Activated naive CD4-positive, alpha-beta T cell treated with anti-CD3 and anti-CD28 coated beads, Interleukin-2, amount 10 ng/mL, durations not matched to agents 7 days and 5 days (primary cell): ENCODE measurements around the gene ERBB2.
A peak's percentile ranks its signal among the peaks of the same experiment; 100 is the strongest.
"Not testable (repeated sequence)": the region's sequence is repeated elsewhere in the genome, so short reads cannot be mapped to it uniquely, and the experiment has no call there.

ENCODE experiments used
- CTCF ChIA-PET: fragments of 350-600 bp; sonication (Branson Sonifier 250); formaldehyde crosslinking; loops from one replicate; lab custom pipeline; 2021; ENCODE audit warnings: antibody characterized with exemption; lab: Charles Lee
- DNase-seq: peaks from one replicate; pipeline ENCODE4 v3.0.0-alpha.2; 2020
- H3K27ac Mint-ChIP-seq: one replicate; pipeline ENCODE4 v1.8.0; 2021; ENCODE audit warnings: mild to moderate bottlenecking, moderate library complexity, mixed read lengths
- H3K27me3 Mint-ChIP-seq: one replicate; pipeline ENCODE4 v1.8.0; 2021; ENCODE audit warnings: mild to moderate bottlenecking, mixed read lengths
- H3K36me3 Mint-ChIP-seq: one replicate; pipeline ENCODE4 v1.8.0; 2021; ENCODE audit warnings: mixed read lengths
- H3K4me1 Mint-ChIP-seq: one replicate; pipeline ENCODE4 v1.8.0; 2021; ENCODE audit warnings: mixed read lengths
- H3K4me3 Mint-ChIP-seq: one replicate; pipeline ENCODE4 v1.8.0; 2021; ENCODE audit warnings: mild to moderate bottlenecking, moderate library complexity, mixed read lengths
- H3K9me3 Mint-ChIP-seq: one replicate; pipeline ENCODE4 v1.8.0; 2021; ENCODE audit warnings: mixed read lengths

Gene ERBB2

GRCh38 chr17:39739885-39740356 lies 40.1 kb downstream of the ERBB2 start:
- no peak overlapping the region for H3K4me3 Mint-ChIP-seq
- no peak overlapping the region for H3K27ac Mint-ChIP-seq
- H3K27me3 Mint-ChIP-seq: peaks cover 94% of the 10 kb centered on the region
- CTCF ChIA-PET: no interaction called here
- no peak for DNase-seq
- no peaks in the 10 kb centered on the region for H3K9me3 Mint-ChIP-seq
- peaks cover 39% of the 10 kb centered on the region for H3K4me1 Mint-ChIP-seq
- H3K36me3 Mint-ChIP-seq: no peaks in the 10 kb centered on the region

- H3K27ac Mint-ChIP-seq: no peak overlapping the region
- peaks cover 39% of the 10 kb centered on the region for H3K4me1 Mint-ChIP-seq
- no peak overlapping the region for H3K4me3 Mint-ChIP-seq
- DNase-seq: peak; percentile 33
- H3K36me3 Mint-ChIP-seq: no peaks in the 10 kb centered on the region
- H3K9me3 Mint-ChIP-seq: no peaks in the 10 kb centered on the region
- H3K27me3 Mint-ChIP-seq: peaks cover 93% of the 10 kb centered on the region
- CTCF ChIA-PET: no interaction called here
Measured at GRCh38 chr17:39740357-39741111, 40.7 kb downstream of the ERBB2 start.

- H3K9me3 Mint-ChIP-seq: no peaks in the 10 kb centered on the region
- peaks cover 30% of the 10 kb centered on the region for H3K4me1 Mint-ChIP-seq
- DNase-seq: no peak
- H3K27ac Mint-ChIP-seq: peak overlapping the region; percentile 55
- CTCF ChIA-PET: no interaction called here
- no peaks in the 10 kb centered on the region for H3K36me3 Mint-ChIP-seq
- no peak overlapping the region for H3K4me3 Mint-ChIP-seq
- peaks cover 80% of the 10 kb centered on the region for H3K27me3 Mint-ChIP-seq
Measured at GRCh38 chr17:39742126-39742855, 42.4 kb downstream of the ERBB2 start.

GRCh38 chr17:39742856-39743436 lies 43.1 kb downstream of the ERBB2 start:
- H3K4me1 Mint-ChIP-seq: peaks cover 30% of the 10 kb centered on the region
- no peaks in the 10 kb centered on the region for H3K9me3 Mint-ChIP-seq
- no peaks in the 10 kb centered on the region for H3K36me3 Mint-ChIP-seq
- H3K4me3 Mint-ChIP-seq: no peak overlapping the region
- peaks cover 80% of the 10 kb centered on the region for H3K27me3 Mint-ChIP-seq
- DNase-seq: peak; percentile 8
- CTCF ChIA-PET: no interaction called here
- H3K27ac Mint-ChIP-seq: peak overlapping the region; percentile 55

GRCh38 chr17:39744075-39744835 lies 44.4 kb downstream of the ERBB2 start:
- CTCF ChIA-PET: interaction anchor here (0.8 to 1.2 kb wide), 2 partner anchors 111 to 332 kb away, joined by 3 read pairs; no protein-coding TSS in a partner anchor
- Mint-ChIP-seq H3K9me3 (no peaks in the 10 kb centered on the region), H3K4me1 (peaks cover 21% of the 10 kb centered on the region), H3K27me3 (peaks cover 74% of the 10 kb centered on the region), H3K36me3 (no peaks in the 10 kb centered on the region), H3K27ac (peak overlapping the region; percentile 49), H3K4me3 (no peak overlapping the region)
- DNase-seq: peak; percentile 11

- H3K27ac Mint-ChIP-seq: no peak overlapping the region
- DNase-seq: no peak
- CTCF ChIA-PET: interaction anchor here (0.8 to 1.2 kb wide), 2 partner anchors 111 to 331 kb away, joined by 3 read pairs; no protein-coding TSS in a partner anchor
- no peak overlapping the region for H3K4me3 Mint-ChIP-seq
- no peaks in the 10 kb centered on the region for H3K9me3 Mint-ChIP-seq
- peaks cover 15% of the 10 kb centered on the region for H3K4me1 Mint-ChIP-seq
- peaks cover 72% of the 10 kb centered on the region for H3K27me3 Mint-ChIP-seq
- H3K36me3 Mint-ChIP-seq: no peaks in the 10 kb centered on the region
Measured at GRCh38 chr17:39744836-39745215, 45.0 kb downstream of the ERBB2 start.

- Mint-ChIP-seq H3K27me3 (peaks cover 70% of the 10 kb centered on the region), H3K9me3 (no peaks in the 10 kb centered on the region), H3K4me3 (no peak overlapping the region), H3K36me3 (no peaks in the 10 kb centered on the region), H3K27ac (no peak overlapping the region), H3K4me1 (peaks cover 8% of the 10 kb centered on the region)
- peak; percentile 6 for DNase-seq
- CTCF ChIA-PET: interaction anchor here (0.6 to 1.9 kb wide), 2 partner anchors 14 to 34 kb away, joined by 3 to 5 read pairs; no protein-coding TSS in a partner anchor
Measured at GRCh38 chr17:39745335-39746144, 45.7 kb downstream of the ERBB2 start.

- Mint-ChIP-seq H3K4me1 (peaks cover 3% of the 10 kb centered on the region), H3K36me3 (no peaks in the 10 kb centered on the region), H3K27ac (no peak overlapping the region), H3K9me3 (no peaks in the 10 kb centered on the region), H3K27me3 (peaks cover 70% of the 10 kb centered on the region), H3K4me3 (no peak overlapping the region)
- no peak for DNase-seq
- CTCF ChIA-PET: interaction anchor here (0.6 to 1.9 kb wide), 2 partner anchors 15 to 33 kb away, joined by 3 to 5 read pairs; no protein-coding TSS in a partner anchor
Measured at GRCh38 chr17:39746145-39746461, 46.2 kb downstream of the ERBB2 start.

GRCh38 chr17:39747745-39748144 lies 47.9 kb downstream of the ERBB2 start:
- Mint-ChIP-seq H3K9me3 (no peaks in the 10 kb centered on the region), H3K4me3 (no peak overlapping the region), H3K27me3 (peaks cover 57% of the 10 kb centered on the region), H3K4me1 (peaks cover 10% of the 10 kb centered on the region), H3K27ac (no peak overlapping the region), H3K36me3 (no peaks in the 10 kb centered on the region)
- peak; percentile 2 for DNase-seq
- CTCF ChIA-PET: interaction anchor here (0.7 to 1.9 kb wide), 2 partner anchors 16 to 126 kb away, joined by 3 to 5 read pairs; no protein-coding TSS in a partner anchor

GRCh38 chr17:39748444-39749034 lies 48.7 kb downstream of the ERBB2 start:
- H3K9me3 Mint-ChIP-seq, H3K36me3 Mint-ChIP-seq, H3K27ac Mint-ChIP-seq, DNase-seq, CTCF ChIA-PET, H3K4me3 Mint-ChIP-seq: not testable (repeated sequence)
- Mint-ChIP-seq H3K4me1 (peaks cover 18% of the 10 kb centered on the region), H3K27me3 (peaks cover 49% of the 10 kb centered on the region)

GRCh38 chr17:39750131-39751015 lies 50.5 kb downstream of the ERBB2 start:
- peak; percentile 15 for DNase-seq
- H3K36me3 Mint-ChIP-seq: no peaks in the 10 kb centered on the region
- H3K27ac Mint-ChIP-seq: no peak overlapping the region
- H3K4me3 Mint-ChIP-seq: no peak overlapping the region
- H3K27me3 Mint-ChIP-seq: peaks cover 34% of the 10 kb centered on the region
- H3K4me1 Mint-ChIP-seq: peaks cover 24% of the 10 kb centered on the region
- H3K9me3 Mint-ChIP-seq: no peaks in the 10 kb centered on the region
- CTCF ChIA-PET: interaction anchor here (1.0 kb wide), 1 partner anchor 129 kb away, joined by 4 read pairs; no protein-coding TSS in a partner anchor

GRCh38 chr17:39751016-39751543 lies 51.2 kb downstream of the ERBB2 start:
- H3K4me1 Mint-ChIP-seq: peaks cover 31% of the 10 kb centered on the region
- H3K27me3 Mint-ChIP-seq: peaks cover 31% of the 10 kb centered on the region
- no peaks in the 10 kb centered on the region for H3K36me3 Mint-ChIP-seq
- DNase-seq: peak; percentile 12
- H3K27ac Mint-ChIP-seq: no peak overlapping the region
- H3K4me3 Mint-ChIP-seq: no peak overlapping the region
- H3K9me3 Mint-ChIP-seq: no peaks in the 10 kb centered on the region
- CTCF ChIA-PET: interaction anchor here (1.0 kb wide), 1 partner anchor 129 kb away, joined by 4 read pairs; no protein-coding TSS in a partner anchor
